ENCODE results near the gene ADAM17. TPM values are rescaled to one million over a fixed set of nuclear protein-coding genes. Genes with fewer than 3 reads are reported as not detected.

ADAM17 gene
- total and polyA plus RNA-seq, 5 experiments from 2014 or later: 6.9 to 27.9 (median 7.8) TPM

DNA sequence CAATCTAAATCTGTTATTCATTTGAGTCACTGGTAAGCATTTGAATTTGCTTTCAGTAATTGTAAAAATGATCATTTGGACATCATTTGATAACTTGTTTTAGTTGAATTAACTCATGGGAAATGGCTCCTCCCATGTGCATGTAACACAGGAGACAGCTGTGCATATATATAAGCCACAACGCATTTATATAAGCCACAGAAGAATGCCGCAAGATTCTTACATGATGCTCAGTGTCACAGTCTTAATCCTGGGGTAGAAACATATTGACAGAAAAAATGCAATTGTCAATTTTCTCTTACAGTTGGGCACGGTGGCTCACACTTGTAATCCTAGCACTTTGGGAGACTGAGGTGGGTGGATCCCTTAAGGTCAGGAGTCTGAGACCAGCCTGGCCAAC lies 94.6 kb downstream of the ADAM17 start:
- POLR2A ChIA-PET: no interaction called here
- ATAC-seq (no peak), DNase-seq (no peak)
- no peak overlapping the region for H3K27ac Mint-ChIP-seq
- H3K9me3 Mint-ChIP-seq: no peaks in the 10 kb centered on the region
- H3K4me3 Mint-ChIP-seq: no peak overlapping the region
- peaks cover 0 to 76% (median 17%) of the 10 kb centered on the region in 3 donors for H3K36me3 Mint-ChIP-seq
- no peaks in the 10 kb centered on the region for H3K4me1 Mint-ChIP-seq
- H3K27me3 Mint-ChIP-seq: no peaks in the 10 kb centered on the region

DNA sequence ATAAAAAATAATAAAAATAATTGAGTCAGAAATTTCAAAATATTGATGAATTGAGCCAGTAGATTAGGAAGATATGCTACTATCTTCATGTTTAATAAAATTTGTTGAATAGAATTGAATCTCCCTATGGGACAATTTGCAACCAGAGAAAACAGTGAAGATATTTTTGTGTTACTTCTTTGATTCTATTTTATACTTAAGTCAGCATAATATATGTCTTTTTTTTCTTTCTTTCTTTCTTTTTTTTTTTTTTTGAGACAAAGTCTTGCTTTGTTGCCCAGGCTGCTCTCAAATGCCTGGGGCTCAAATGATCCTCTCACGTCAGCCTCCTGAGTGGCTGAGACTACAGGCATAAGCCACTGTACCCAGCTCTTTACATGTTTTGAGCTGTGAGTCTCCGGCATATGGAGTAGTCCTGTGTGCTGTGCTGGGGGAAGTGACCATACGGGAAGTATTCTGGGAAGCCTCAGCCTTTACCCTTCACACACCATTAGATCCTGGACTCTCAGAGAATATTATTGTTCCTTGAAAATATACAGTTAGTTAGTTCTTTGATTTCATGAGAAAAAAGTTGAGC lies 95.1 kb downstream of the ADAM17 start:
- no peaks in the 10 kb centered on the region for H3K4me1 Mint-ChIP-seq
- no peaks in the 10 kb centered on the region for H3K9me3 Mint-ChIP-seq
- H3K36me3 Mint-ChIP-seq: peaks cover 0 to 76% (median 19%) of the 10 kb centered on the region in 3 donors
- H3K27ac Mint-ChIP-seq: peak overlapping the region in 1 of 10 donors; percentile 43
- POLR2A ChIA-PET: no interaction called here
- H3K4me3 Mint-ChIP-seq: no peak overlapping the region
- no peaks in the 10 kb centered on the region for H3K27me3 Mint-ChIP-seq
- ATAC-seq (no peak), DNase-seq (no peak)

DNA sequence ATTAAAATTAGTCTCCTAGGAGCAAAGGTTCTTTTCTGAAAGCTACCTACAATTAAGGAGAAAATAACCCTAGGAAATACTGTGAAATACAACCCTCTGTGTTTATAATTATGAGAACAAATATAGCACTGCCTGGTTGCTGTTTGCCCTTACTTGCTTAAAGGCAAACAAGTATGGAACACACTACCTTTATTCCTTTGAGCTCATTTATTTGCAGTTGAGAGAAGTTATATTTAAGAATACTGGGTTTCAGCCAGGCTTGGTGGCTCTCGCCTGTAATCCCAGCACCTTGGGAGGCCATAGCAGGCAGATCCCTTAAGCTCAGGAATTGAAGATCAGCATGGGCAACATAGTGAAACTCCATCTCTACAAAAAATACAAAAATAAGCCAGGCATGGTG lies 104.4 kb downstream of the ADAM17 start:
- Mint-ChIP-seq H3K4me3 (no peak overlapping the region), H3K27ac (no peak overlapping the region), H3K9me3 (no peaks in the 10 kb centered on the region), H3K27me3 (no peaks in the 10 kb centered on the region), H3K4me1 (no peaks in the 10 kb centered on the region), H3K36me3 (peaks cover 0 to 85% (median 23%) of the 10 kb centered on the region in 3 donors)
- ATAC-seq: no peak
- no peak for DNase-seq
- POLR2A ChIA-PET: no interaction called here

DNA sequence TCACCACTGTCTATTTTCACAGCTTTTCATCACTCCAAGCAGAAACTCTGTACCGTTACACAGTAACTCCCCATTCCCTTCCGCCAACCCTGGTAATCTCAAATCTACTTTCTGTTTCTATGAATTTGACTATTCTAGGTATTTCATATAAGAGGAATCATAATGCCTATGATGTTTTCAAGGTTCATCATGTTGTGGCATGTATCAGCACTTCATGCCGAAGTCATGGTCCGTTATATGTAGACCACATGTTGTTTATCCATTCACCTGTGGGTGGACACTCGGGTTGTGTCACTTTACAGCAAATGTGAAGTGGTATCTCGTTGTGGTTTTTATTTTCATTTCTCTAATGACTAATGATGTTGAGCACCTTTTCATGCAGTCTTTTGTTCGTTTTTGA lies 110.5 kb downstream of the ADAM17 start:
- Mint-ChIP-seq H3K4me3 (no peak overlapping the region), H3K4me1 (no peaks in the 10 kb centered on the region)
- no peak for ATAC-seq

DNA sequence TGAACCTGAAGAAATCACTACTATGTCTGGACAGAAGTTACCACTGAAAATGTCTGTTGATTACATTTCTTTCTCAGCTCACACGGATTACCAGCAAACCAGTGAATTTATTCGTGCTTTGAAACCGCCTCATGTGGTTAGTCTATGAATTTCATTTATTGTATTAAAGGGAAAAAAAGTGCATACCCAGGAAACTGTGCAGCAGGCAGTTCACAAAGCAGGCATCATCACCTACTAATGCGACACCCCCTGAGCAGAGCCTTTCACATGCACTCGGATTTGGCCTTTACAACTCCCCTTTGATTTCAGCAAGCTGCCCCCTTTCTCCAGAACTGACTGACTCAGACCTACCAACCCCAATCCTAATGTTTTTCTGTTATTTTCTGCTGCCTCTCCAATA lies 112.1 kb downstream of the ADAM17 start:
- POLR2A ChIA-PET: interaction anchor here (0.9 kb wide), 1 partner anchor 30 kb away, joined by 4 read pairs; no protein-coding TSS in a partner anchor
- no peaks in the 10 kb centered on the region for H3K9me3 Mint-ChIP-seq
- ATAC-seq: no peak
- H3K4me1 Mint-ChIP-seq: no peaks in the 10 kb centered on the region
- peaks cover 5 to 83% (median 35%) of the 10 kb centered on the region in 3 donors for H3K36me3 Mint-ChIP-seq
- no peaks in the 10 kb centered on the region for H3K27me3 Mint-ChIP-seq
- DNase-seq: no peak
- H3K27ac Mint-ChIP-seq: peak overlapping the region in 1 of 10 donors; percentile 25
- H3K4me3 Mint-ChIP-seq: no peak overlapping the region

More for the DNA sequence above, 110.5 kb downstream of the ADAM17 start:
- DNase-seq: no peak
- H3K36me3 Mint-ChIP-seq: peaks cover 5 to 82% (median 35%) of the 10 kb centered on the region in 3 donors
- POLR2A ChIA-PET: no interaction called here
- H3K27me3 Mint-ChIP-seq: no peaks in the 10 kb centered on the region
- no peaks in the 10 kb centered on the region for H3K9me3 Mint-ChIP-seq
- peak overlapping the region in 2 of 10 donors; percentile 6 to 19 for H3K27ac Mint-ChIP-seq

DNA sequence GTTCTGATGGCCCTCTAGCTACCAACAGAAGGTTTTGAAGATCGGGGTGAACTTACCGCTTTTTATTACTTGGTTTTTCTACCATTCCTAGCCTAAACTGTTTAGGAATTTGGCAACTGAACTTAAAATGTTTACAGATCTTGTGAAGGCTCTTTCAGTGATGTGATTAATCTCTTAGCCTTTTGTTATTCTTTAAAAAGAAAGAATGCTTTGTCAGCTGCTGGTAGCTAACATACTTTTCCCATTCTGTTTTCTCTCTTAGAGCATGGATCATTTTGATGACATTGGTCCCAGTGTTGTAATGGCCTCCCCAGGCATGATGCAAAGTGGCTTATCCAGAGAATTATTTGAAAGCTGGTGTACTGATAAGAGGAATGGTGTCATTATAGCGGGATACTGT lies 114.1 kb downstream of the ADAM17 start:
- H3K27me3 Mint-ChIP-seq: no peaks in the 10 kb centered on the region
- DNase-seq: no peak
- H3K4me3 Mint-ChIP-seq: no peak overlapping the region
- POLR2A ChIA-PET: no interaction called here
- H3K4me1 Mint-ChIP-seq: no peaks in the 10 kb centered on the region
- peaks cover 5 to 85% (median 45%) of the 10 kb centered on the region in 3 donors for H3K36me3 Mint-ChIP-seq
- no peak overlapping the region for H3K27ac Mint-ChIP-seq
- no peaks in the 10 kb centered on the region for H3K9me3 Mint-ChIP-seq
- ATAC-seq: no peak

DNA sequence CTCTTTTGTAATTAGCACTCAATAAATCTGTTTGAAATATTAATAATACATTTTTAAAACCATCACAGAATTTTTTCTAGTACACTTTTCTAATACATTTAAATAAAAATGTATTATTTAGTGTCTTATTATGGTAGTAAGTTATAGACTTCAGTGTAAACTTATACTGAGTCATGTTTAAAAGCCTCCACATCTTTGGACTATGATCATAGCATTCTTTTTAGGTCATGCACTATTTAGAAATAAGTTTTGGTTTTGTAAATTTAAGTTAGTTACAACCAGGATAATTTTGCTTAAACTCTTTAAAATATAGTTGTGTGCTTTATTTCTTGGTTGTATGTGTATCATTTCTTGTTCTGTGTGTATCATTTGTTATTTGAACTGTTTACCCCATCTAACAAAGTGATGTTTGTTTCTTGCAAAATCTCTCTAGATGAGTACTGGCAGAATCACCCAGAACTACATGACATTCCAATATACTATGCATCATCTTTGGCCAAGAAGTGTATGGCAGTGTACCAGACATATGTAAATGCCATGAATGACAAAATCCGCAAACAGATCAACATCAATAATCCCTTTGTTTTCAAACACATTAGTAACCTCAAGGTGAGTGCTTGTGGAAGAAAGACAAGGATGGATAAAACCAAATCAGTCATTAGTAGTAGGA lies 115.4 kb downstream of the ADAM17 start:
- Mint-ChIP-seq H3K36me3 (peaks cover 5 to 87% (median 48%) of the 10 kb centered on the region in 3 donors), H3K27ac (no peak overlapping the region), H3K27me3 (no peaks in the 10 kb centered on the region), H3K9me3 (no peaks in the 10 kb centered on the region), H3K4me1 (no peaks in the 10 kb centered on the region), H3K4me3 (no peak overlapping the region)
- no peak for DNase-seq
- POLR2A ChIA-PET: no interaction called here
- no peak for ATAC-seq

DNA sequence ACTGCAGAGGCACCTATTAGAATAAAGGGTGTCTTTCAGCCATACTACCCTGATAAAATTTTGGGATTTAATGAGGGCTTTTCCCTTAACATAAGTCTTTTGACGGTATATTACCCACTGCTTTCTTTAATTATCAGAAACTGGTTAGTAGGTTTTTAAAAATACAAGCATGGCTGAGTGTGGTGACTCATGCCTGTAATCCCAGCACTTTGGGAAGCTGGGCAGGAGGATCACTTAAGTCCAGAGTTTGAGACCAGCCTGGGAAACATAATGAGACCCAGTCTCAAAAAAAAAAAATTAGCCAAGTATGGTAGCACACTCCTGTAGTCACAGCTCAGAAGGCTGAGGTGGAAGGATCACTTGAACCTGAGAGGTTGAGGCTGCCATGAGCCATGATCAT lies 116.1 kb downstream of the ADAM17 start:
- ATAC-seq (no peak), DNase-seq (no peak)
- H3K9me3 Mint-ChIP-seq: no peaks in the 10 kb centered on the region
- H3K27me3 Mint-ChIP-seq: no peaks in the 10 kb centered on the region
- H3K4me1 Mint-ChIP-seq: no peaks in the 10 kb centered on the region
- no peak overlapping the region for H3K27ac Mint-ChIP-seq
- H3K36me3 Mint-ChIP-seq: peaks cover 5 to 87% (median 43%) of the 10 kb centered on the region in 3 donors
- H3K4me3 Mint-ChIP-seq: no peak overlapping the region
- POLR2A ChIA-PET: no interaction called here

Other genes with a start within 250 kb of the ADAM17 start
- gene ITGB1BP1, start 132.3 kb downstream of the ADAM17 start, total RNA-seq: 10 to 100 TPM; 60.2 to 63.5 TPM
- 100 to 1,000 TPM; 122 to 136 (median 136) TPM for gene ITGB1BP1, start 132.3 kb downstream of the ADAM17 start, polyA plus RNA-seq
- 10 to 100 TPM; 28.7 to 28.8 TPM for gene CPSF3, start 132.2 kb downstream of the ADAM17 start, total RNA-seq
- 10 to 100 TPM; 21.3 to 32.3 (median 24.4) TPM for gene CPSF3, start 132.2 kb downstream of the ADAM17 start, polyA plus RNA-seq
- 10 to 100 TPM; 47.0 to 57.3 TPM for gene IAH1, start 81.3 kb downstream of the ADAM17 start, total RNA-seq
- gene IAH1, start 81.3 kb downstream of the ADAM17 start, polyA plus RNA-seq: 10 to 100 TPM; 61.8 to 81.5 (median 66.6) TPM
- gene YWHAQ, start 75.2 kb upstream of the ADAM17 start, total RNA-seq: 100 to 1,000 TPM in 1 of 2 experiments, 10 to 100 TPM in 1; 99.2 to 113 TPM
- gene YWHAQ, start 75.2 kb upstream of the ADAM17 start, polyA plus RNA-seq: 100 to 1,000 TPM; 195 to 348 (median 236) TPM

All from naive thymus-derived CD8-positive, alpha-beta T cell (primary cell).